SK-N-MC (cell line): Measurements from ENCODE around the gene NDUFA7.

Experiments
- EZH2 ChIP-seq: fragments of 200-600 bp; sonication (generic); IDR thresholded peaks from one replicate; pipeline ENCODE4 v1.6.1; 2017; ENCODE audit warnings: antibody characterized with exemption
- POLR2AphosphoS5 ChIP-seq: IDR thresholded peaks from 2 replicates; pipeline ENCODE4 v1.6.1; 2012; ENCODE audit warnings: mild to moderate bottlenecking, low read depth, low read length, borderline replicate concordance

- TF ChIP-seq POLR2AphosphoS5 (no peak), EZH2 (no peak)
These were observed 10.2 kb upstream of the NDUFA7 start for GRCh38 chr19:8331263-8331845.
